PC-9 (cell line): Measurements from ENCODE around the gene TMEM89.

Experiments used
- CTCF ChIP-seq: fragments of 200-600 bp; sonication (generic); conservative IDR thresholded peaks from 2 replicates; pipeline ENCODE4 v1.6.1; 2017; ENCODE audit warnings: mixed run types, antibody characterized with exemption, mild to moderate bottlenecking, moderate library complexity
- EZH2 ChIP-seq: fragments of 200-600 bp; sonication (generic); IDR thresholded peaks from 2 replicates; pipeline ENCODE4 v1.8.0; 2017; ENCODE audit warnings: antibody characterized with exemption, low read depth

- TF ChIP-seq EZH2 (no peak), CTCF (no peak)
Observed at GRCh38 chr3:48661501-48662144, 40.1 kb upstream of the TMEM89 start.
